ENCODE results near the gene ZNF837. TPM values are rescaled to one million over a fixed set of nuclear protein-coding genes. Genes with fewer than 3 reads are reported as not detected.

Gene ZNF837
- total RNA-seq (2022; extraction: Qiagen RNA extraction; ENCODE audit: low read depth) = 0.99 to 1.7 TPM (median 1.5 TPM) in 5 replicates

DNA sequence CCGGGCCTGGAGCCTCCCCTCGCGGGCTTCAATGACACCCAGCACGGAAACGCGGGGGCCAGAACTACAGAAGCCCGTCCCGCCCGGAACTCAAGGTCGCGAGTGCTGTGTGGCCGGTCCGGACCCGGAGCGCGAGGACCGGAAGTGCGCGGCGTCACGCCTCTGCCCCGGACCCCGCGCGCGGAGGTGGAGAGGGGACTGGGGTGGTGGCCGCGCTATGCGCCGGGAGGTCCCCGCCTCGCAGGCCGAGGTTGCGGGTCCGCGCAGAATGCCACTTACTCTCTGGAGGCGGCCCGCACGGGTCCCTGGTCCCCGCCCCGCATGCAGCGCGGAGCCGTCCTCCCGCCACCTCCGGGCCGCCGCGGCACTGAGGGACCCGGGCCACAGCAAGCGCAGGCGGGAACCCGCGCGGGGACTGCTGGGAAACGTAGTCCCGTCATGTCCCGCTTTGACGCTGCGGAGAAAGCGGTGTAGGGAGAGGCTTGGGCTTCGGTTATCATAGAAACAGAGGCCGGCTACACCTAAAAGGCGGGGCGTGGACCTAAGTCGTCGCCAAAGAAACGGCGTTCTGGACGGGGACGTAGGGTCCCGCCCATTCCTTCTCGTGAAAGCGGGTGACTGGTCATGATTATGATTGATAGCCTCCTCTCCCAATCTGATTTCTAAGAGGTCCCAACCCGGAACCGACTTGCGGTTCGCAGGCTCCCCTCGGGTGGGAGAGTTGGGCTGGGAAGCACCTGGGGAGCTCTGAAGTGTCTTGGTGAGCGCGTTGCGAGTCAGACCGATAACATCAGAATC, at the start of gene ZNF837:
ZNF837 (minus strand) TSS at position 369 of the 798 bp plus-strand sequence. CDS start 11,698 bp downstream, outside the sequence.

DNA sequence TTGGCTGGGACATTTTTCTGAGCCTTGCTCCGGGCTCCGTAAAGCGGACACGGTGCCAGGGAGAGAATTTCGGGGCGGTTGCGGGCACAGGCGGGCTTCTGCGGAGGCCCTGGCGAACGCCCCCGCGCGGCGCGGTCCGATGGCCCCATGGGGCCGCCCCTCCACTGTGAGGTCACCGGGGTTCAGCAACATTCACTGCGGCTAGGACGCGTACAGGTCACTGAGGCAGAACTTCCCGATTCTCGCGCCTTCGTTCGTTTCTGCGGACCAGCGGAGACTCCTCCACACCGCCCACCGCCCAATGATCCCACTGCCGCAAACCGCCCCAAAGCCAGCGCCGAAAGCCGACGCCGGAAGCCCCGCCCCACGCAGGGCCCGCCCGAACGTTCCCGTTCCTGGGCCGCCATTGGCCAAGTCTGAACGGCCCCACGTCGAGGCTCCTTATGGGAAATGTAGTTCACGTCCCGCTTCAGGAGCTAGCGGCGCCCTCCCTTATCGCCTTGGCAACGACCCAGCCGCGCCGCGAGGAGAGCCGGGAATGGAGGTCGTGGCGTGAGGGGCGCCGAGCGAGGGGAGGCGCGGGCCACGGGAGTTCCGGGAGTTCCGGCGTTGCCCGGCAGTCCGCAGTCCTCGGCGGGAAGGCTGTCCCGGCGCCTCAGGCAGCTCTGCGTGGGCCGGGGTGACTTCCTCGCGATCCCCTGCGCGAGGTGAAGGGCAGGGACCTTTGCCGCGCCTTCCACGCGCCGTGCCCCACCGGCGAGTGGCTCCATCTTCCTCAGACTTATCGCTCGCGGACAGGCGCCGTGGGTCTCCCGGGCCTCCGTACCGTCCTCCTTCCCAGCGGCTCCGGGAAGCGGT, 27.6 kb upstream of the ZNF837 start, which contains the start of gene ZNF584:
ZNF584 (plus strand) TSS at position 498 of the 858 bp plus-strand sequence. CDS start 499 bp downstream, outside the sequence.

DNA sequence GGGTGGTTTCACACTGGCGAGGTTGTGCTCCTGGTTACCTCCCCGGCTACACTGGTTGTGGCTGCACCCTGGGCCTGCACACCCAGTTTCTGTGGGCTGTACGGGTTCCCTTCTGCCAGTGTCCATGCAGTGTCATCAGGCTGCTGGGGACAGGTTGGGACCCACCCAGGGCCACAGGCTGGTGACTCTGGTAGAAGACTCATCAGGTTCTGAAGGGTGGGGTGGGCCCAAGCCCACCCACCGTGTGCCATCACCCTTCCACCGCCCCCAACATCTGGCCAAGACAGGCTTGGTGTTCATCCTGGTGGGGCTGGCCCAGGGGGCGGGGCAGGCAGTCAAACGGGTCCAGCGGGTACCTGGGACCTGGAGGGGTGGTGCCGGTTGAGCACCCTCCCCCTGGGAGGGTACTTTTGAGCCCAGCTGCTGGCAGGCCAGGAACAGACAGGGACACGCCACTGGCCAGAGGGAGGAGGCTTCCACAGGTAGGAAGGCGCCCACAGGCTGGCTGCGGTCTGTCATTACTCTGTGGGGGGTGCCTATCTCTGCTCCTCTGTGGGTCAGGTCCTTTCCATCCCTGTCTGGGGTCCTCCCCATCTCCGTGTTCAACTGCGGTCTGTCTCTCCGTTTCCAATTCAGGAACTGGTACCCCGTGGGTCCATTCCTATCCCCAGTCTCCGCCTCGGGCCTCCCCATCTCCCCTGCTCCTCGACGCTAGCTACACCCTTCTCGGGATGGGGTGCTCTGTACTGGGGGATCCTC, 14.6 kb upstream of the ZNF837 start, which contains the start of gene RNF225:
RNF225 (plus strand) TSS at position 437 of the 759 bp plus-strand sequence. CDS start 434 bp downstream, outside the sequence.

DNA sequence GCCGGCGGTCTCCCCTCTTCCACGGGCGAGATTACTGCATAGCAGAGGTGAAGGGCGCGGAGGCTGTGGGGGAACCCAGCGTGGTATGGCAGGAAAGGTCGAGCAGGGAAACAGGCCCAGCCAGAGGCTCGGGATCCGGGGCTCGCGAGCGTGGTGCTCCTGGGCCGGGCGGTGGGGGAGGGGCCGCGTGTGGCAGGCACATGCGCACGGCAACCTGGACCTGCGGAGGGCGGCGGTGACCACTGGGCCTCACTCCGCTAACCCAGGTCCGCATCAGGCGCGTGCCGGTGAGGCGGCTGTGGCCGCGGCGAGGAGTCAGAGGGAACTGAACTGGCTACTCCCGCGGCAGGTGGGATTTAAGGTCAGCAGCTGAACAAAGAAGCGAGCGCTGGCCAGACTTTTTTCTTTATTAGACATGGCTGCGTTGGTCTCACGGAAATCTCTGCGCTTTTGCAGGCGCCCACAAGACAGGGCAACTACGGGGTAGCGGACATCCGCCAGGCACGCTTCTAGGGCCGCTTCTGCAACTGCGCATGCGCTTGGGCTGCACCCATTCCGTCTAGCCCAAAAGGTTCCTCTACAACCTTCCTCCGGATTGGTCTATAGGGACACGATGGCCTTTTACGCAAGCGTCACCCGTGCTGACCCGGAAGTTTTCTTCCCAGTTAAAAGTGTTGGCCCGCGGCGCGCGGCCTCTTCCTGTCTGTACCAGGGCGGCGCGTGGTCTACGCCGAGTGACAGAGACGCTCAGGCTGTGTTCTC, 5.9 kb upstream of the ZNF837 start, which contains the start of gene RPS5:
RPS5 (plus strand) TSS at position 694 of the 762 bp plus-strand sequence. CDS start 869 bp downstream, outside the sequence.

DNA sequence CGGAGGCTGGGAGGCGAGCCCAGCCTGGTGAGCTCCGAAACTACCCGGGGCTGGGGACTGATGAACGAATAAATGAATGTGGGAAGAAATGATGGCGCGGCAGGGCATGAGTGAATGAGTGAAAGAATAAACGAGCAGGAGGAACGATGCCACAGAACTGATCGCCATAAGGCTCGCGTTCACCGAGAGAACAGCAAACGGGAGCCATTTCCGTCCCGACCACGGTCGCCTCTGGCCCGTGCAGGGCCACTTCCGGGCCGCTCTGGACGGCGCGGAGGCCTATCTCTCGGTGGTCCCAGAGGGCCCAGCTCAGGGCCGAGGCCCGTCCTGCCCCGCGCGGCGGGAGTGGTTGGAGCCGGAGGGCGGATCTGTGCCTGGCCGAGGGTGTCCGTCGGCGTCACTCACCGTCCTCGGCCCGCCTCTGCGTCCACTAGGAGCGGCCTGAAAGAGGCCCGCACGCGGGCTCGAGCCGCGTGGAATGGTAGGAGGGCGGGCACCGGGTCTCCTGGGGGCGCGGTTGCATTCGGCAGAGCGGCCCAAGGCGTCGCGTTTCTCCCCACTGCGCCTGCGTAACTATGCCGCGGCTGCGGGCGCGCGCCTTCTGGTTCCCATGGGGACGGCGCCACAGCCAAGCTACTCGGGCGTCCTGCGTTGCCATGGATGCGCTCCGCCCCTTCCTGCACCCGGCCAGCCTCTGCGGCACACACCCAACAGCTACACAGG, 18.4 kb downstream of the ZNF837 start, which contains the start of gene ZNF497:
ZNF497 (minus strand) TSS at position 480 of the 723 bp plus-strand sequence. CDS start 5,116 bp downstream, outside the sequence.

DNA sequence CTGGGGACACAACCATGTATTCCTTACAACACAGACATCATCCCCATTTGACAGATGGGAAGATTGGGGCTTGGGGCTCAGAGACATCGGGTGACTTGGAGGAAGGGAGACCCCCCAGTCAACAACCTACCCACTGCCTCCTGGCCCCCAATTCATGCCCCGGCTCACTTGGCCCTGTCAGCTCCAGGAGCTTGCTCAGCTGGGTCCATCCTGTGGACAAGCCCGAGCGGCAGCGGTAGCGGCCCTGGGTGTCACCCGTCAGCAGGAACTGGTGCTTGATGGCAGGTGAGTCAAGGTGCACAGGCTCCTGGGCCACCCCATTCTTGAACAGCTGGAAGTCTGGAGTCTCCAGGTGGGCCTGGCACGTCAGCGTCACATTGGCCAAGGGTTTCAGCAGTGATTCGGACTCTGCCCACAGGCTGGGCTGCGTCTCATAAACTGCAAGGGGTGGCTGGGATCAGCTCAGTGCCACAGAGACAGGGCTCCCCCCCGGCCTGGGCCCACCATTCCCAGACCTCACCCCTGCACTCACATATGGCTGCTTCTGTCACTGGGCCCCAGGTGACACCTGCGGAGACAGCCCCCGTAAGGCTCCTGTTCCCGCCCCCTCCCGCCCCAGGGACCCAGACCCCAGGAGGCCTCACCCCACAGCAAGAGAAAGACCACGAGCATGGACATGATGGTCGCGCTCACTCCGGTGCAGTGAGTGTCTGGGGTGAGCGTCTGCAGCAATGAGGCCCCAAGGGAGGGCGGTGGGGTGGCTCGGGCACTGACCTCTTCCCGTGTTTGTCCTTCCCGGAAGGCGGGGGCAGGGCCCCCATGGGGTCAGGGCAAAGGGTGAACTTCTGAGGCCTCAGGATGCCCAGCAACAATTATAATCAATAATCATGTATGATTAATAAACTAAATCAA, 27.8 kb downstream of the ZNF837 start, which contains the start of gene A1BG:
A1BG (minus strand) TSS at position 733 of the 912 bp plus-strand sequence; CDS start at position 678, 55 bp downstream.

DNA sequence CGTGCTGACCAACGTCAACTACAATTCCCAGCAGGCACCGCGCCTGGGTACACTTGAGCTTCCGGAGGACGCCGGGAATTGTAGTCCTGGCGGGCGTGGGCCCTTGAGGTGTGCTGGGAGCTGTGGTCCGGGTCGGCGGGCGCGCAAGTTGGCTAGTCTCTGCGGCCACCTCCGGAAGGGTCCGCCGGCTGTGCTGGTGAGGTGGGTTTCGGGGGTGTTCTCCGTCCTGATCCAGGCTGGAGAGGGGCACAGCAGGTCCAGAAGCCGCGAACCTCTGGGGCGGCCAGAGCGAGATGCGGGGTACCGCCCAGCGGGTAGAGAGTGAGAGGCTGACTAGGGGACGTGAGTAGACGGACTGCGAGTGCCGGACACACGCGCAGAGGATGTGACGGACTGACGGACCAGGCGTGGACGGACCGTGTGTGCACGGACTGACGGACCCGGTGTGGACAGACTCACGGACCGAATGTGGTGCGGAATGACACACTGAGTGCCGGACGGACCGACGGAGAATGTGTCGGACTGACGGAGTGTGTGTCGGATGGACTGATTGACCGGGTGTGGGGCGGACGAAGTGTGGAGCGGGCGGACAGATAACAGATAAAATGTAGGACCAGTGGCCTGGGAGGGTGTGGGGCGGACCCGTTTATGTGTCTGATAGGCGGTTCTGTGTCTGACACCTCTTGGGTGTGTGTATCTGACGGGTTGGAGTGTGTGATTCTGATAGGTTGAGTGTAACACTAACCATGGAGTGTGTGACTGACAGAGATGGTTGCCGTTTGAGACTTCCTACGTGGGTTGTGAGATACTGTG, 53.7 kb downstream of the ZNF837 start, which contains the start of gene ZSCAN22:
ZSCAN22 (plus strand) TSS at position 81 of the 813 bp plus-strand sequence. CDS start 7,809 bp downstream, outside the sequence.

Other genes with a start within 250 kb of the ZNF837 start
- gene ZNF329, start 230.2 kb downstream of the ZNF837 start, total RNA-seq (2022; extraction: Qiagen RNA extraction; ENCODE audit: low read depth) = 2.6 to 3.4 TPM (median 3.1 TPM) in 5 replicates
- gene ZNF274, start 198.0 kb downstream of the ZNF837 start, total RNA-seq (2022; extraction: Qiagen RNA extraction; ENCODE audit: low read depth) = 12.9 to 16.3 TPM (median 14.3 TPM) in 5 replicates
- 15.3 to 20.5 TPM (median 18.0 TPM) in 5 replicates for gene ZNF544, start 152.1 kb downstream of the ZNF837 start, total RNA-seq (2022; extraction: Qiagen RNA extraction; ENCODE audit: low read depth)
- gene ZNF8, start 102.1 kb downstream of the ZNF837 start, total RNA-seq (2022; extraction: Qiagen RNA extraction; ENCODE audit: low read depth) = 1.1 to 1.6 TPM (median 1.1 TPM) in 5 replicates
- 94.6 to 118 TPM (median 98.3 TPM) in 5 replicates for gene ERVK3-1, start 75.7 kb downstream of the ZNF837 start, total RNA-seq (2022; extraction: Qiagen RNA extraction; ENCODE audit: low read depth)
- gene ZSCAN22, start 54.0 kb downstream of the ZNF837 start, total RNA-seq (2022; extraction: Qiagen RNA extraction; ENCODE audit: low read depth) = 2.4 to 3.2 TPM (median 2.8 TPM) in 5 replicates
- 8.0 to 14.5 TPM (median 12.0 TPM) in 5 replicates for gene A1BG, start 27.5 kb downstream of the ZNF837 start, total RNA-seq (2022; extraction: Qiagen RNA extraction; ENCODE audit: low read depth)
- gene ZNF497, start 18.3 kb downstream of the ZNF837 start, total RNA-seq (2022; extraction: Qiagen RNA extraction; ENCODE audit: low read depth) = 0.85 to 1.9 TPM (median 1.6 TPM) in 5 replicates
- 2,117 to 2,734 TPM (median 2,532 TPM) in 5 replicates for gene RPS5, start 6.2 kb upstream of the ZNF837 start, total RNA-seq (2022; extraction: Qiagen RNA extraction; ENCODE audit: low read depth)
- gene RNF225, start 14.6 kb upstream of the ZNF837 start, total RNA-seq (2022; extraction: Qiagen RNA extraction; ENCODE audit: low read depth) = 0.14 to 0.17 TPM (median 0.15 TPM) in 4 of 5 replicates, not detected in the other
- gene ZNF584, start 27.6 kb upstream of the ZNF837 start, total RNA-seq (2022; extraction: Qiagen RNA extraction; ENCODE audit: low read depth) = 16.6 to 19.0 TPM (median 18.6 TPM) in 5 replicates
- 0.08 to 0.10 TPM (median 0.09 TPM) in 3 of 5 replicates, not detected in the others for gene ZNF132, start 59.1 kb upstream of the ZNF837 start, total RNA-seq (2022; extraction: Qiagen RNA extraction; ENCODE audit: low read depth)
- 6.9 to 7.8 TPM (median 7.1 TPM) in 5 replicates for gene ZNF324B, start 70.6 kb upstream of the ZNF837 start, total RNA-seq (2022; extraction: Qiagen RNA extraction; ENCODE audit: low read depth)
- 7.7 to 10.2 TPM (median 9.6 TPM) in 5 replicates for gene ZNF324, start 86.0 kb upstream of the ZNF837 start, total RNA-seq (2022; extraction: Qiagen RNA extraction; ENCODE audit: low read depth)
- 12.2 to 14.5 TPM (median 13.4 TPM) in 5 replicates for gene ZNF446, start 95.3 kb upstream of the ZNF837 start, total RNA-seq (2022; extraction: Qiagen RNA extraction; ENCODE audit: low read depth)
- 23.2 to 33.8 TPM (median 30.2 TPM) in 5 replicates for gene SLC27A5, start 131.0 kb upstream of the ZNF837 start, total RNA-seq (2022; extraction: Qiagen RNA extraction; ENCODE audit: low read depth)
- 14.2 to 19.3 TPM (median 18.6 TPM) in 5 replicates for gene ZBTB45, start 138.8 kb upstream of the ZNF837 start, total RNA-seq (2022; extraction: Qiagen RNA extraction; ENCODE audit: low read depth)
- 647 to 874 TPM (median 726 TPM) in 5 replicates for gene TRIM28, start 163.0 kb upstream of the ZNF837 start, total RNA-seq (2022; extraction: Qiagen RNA extraction; ENCODE audit: low read depth)
- 182 to 209 TPM (median 197 TPM) in 5 replicates for gene CHMP2A, start 174.1 kb upstream of the ZNF837 start, total RNA-seq (2022; extraction: Qiagen RNA extraction; ENCODE audit: low read depth)
- 129 to 162 TPM (median 147 TPM) in 5 replicates for gene UBE2M, start 177.6 kb upstream of the ZNF837 start, total RNA-seq (2022; extraction: Qiagen RNA extraction; ENCODE audit: low read depth)
- 11.7 to 19.5 TPM (median 15.9 TPM) in 5 replicates for gene MZF1, start 192.3 kb upstream of the ZNF837 start, total RNA-seq (2022; extraction: Qiagen RNA extraction; ENCODE audit: low read depth)

All from A549 treated with CpdA at 1 μM for 4 hours (cell line).